AG08395 (cell line): ENCODE results near the gene TALDO1.
"Not testable (repeated sequence)": the region's sequence is repeated elsewhere in the genome, so short reads cannot be mapped to it uniquely, and the experiment has no call there.

ENCODE experiments used
- DNase-seq: peaks from one replicate; pipeline ENCODE4 v3.0.0; 2012; ENCODE audit warnings: mixed read lengths, low spot score

TALDO1 gene

GRCh38 chr11:737366-737765, 9.9 kb upstream of the TALDO1 start:
- no peak for DNase-seq

DNA sequence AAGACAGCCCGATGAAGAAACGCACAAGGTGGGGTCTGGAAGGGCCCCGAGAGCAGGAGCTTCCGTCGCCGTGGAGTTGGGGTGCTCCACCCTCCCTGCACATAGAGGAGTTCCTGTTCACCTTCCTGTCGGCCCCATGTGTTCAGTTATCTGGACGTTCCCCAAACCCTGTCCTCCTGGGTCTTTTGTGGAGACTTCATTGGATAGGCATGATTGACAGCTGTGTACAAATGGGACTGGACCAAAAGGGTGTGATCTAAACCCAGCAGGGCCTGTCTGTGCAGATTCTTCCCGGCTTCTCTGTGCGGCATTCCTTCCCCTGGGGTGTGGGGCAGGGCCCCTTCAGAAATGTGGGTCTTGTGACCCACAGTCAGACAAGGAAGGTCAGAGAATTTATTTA, 9.4 kb upstream of the TALDO1 start:
- not testable (repeated sequence) for DNase-seq

DNA sequence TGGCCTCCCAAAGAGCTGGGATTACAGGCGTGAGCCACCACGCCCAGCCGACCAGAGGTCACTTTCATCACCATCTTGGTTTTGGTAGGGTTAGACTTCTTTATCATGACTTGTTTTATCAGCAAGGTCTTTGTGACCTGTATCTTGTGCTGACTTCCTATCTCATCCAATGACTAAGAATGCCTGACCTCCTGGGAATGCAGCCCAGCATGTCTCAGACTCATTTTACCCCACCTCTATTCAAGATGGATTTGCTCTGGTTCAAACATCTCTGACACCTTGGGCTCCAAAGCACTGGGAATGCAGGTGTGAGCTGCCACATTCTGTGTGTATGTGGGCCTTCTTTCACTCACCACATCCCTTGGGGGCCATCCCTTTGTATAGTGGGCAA, 5.1 kb upstream of the TALDO1 start:
- no peak for DNase-seq

DNA sequence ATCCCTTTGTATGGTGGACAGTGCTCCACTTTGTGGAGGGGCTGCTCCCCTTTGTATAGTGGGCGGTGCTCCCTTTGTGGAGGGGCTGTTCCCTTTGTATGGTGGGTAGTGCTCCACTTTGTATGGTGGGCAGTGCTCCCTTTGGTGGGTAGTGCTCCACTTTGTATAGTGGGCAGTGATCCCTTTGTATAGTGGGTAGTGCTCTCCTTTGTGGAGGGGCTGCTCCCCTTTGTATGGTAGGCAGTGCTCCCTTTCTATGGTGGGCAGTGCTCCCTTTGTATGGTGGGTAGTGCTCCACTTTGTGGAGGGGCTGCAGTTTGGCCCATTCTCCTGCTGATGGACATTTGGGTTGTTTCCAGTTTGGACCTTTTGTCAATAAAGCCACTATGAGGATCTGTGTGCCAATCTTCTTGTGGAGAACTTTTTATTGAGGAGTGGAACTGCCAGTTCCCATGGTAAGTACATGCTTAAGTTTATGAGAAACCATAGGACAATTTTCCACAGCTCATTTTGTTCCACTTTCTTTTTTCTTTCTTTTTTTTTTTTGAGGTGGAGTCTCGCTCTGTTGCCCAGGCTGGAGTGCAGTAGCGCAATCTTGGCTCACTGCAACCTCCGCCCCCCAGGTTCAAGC, 4.6 kb upstream of the TALDO1 start:
- no peak for DNase-seq

DNA sequence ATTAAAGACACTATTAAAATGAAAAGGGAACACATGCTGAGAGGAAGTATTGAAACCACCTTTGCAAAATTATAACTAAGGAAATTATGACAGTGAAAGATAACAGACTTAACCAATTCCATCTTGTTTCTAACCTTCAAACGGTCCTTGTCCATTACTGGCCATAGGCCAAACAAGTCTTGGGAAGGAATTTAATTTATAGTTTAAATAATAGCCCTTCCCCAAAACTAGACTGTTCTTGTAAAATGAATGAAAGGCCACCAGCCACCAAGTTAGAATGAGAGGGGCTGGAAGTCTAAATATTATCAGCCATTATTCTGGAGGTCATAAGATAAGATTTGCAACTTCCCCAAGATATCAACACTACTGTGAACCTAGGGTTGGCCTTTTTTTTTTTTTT, 1.8 kb upstream of the TALDO1 start:
- no peak for DNase-seq

DNA sequence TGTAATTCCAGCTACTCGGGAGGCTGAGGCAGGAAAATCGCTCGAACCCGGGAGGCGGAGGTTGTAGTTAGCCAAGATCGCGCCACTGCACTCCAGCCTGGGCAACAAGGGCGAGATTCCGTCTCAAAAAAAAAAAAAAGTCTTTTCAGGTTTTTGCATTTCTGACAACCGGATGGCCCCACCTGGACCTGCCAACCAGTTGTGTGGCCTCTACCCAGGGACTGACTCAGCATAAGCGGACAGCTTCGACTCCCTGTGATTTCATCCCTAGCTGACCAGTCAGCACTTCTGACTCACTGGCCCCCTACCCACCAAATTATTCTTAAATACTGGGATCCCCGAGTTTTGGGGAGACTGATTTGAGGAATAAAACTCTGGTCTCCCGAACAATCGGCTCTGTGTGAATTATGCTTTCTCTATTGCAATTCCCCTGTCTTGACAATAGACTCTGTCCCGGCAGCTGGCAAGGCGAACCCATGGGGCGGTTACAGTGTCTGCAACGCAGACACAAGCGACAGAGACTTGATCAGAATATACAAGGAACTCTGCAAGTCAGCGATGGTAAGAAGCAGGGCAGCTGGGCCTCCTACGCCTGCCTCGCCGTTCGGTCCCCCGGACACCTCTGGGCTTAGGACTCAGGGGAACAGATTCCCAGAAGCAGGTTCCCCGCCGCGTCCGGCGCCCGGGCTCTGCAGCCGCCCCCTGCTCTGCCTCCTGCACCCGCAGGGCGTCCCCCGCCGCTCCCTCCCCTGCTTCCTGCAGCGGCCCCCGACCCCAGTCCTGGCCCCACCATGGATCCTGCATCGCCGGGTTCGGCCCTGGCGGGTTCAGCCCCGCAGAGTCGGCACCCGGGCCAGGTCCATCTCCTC, 741 bp upstream of the TALDO1 start:
- DNase-seq: no peak

DNA sequence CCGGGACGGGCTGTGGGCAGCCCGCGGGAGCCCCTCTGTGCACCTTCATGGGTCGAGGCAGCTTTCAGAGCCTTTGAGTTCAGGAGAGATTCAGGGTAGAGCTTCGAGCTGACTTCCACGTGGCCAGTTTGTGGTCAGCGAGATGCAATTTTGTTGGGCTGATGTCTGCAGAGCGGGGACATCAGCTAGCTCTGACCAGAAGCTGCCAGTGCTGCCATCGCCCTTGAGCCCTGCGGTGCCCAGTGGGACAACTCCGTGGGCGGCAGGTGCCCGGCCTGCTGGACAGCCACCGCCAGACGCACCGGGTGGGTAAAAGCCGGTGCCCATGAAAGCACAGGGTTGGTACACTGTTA, 719 bp downstream of the TALDO1 start:
- no peak for DNase-seq

DNA sequence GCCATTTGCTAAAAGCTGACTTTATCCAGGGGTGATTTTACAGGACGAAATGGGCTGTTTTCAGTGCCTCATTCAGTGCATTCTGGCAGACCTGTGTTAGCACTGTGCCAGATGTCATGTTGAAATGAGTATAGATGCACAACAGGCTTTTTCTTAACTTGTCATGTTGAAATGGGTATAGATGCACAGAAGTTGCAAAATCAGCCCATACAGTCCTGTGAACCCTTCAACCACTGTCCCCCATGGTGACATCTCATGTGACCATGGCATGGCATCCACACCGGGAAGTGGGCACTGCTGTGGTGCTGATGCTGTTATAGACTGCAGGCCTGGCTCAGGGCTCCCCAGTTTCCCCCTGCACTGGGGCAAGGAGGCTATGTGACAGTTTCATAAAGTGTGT, 2.5 kb downstream of the TALDO1 start:
- DNase-seq: no peak

- DNase-seq: no peak
Observed at GRCh38 chr11:760236-760635, 13.0 kb downstream of the TALDO1 start.

DNA sequence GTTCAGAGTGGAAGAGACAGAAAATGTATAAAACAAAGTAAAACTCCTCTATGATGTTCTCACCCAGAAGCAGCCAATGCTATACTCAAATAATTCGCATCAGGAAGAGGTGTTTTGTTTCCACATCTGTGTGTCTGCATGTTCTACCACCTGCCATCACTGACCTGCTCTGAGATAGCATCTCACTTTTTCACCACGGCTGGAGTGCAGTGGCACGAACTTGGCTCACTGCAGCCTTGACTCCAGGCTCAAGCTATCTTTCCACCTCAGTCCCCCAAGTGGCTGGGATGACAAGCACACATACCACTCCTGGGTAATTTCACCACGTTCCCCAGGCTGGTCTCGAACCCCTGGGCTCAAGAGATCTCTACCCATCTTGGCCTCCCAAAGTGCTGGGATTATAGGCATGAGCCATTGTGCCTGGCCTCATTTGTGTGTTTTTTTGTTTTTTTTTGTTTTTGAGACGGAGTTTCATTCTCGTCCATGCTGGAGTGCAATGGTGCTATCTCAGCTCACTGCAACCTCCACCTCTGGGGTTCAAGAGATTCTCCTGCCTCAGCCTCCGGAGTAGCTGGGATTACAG, 14.4 kb downstream of the TALDO1 start:
- no peak for DNase-seq

DNA sequence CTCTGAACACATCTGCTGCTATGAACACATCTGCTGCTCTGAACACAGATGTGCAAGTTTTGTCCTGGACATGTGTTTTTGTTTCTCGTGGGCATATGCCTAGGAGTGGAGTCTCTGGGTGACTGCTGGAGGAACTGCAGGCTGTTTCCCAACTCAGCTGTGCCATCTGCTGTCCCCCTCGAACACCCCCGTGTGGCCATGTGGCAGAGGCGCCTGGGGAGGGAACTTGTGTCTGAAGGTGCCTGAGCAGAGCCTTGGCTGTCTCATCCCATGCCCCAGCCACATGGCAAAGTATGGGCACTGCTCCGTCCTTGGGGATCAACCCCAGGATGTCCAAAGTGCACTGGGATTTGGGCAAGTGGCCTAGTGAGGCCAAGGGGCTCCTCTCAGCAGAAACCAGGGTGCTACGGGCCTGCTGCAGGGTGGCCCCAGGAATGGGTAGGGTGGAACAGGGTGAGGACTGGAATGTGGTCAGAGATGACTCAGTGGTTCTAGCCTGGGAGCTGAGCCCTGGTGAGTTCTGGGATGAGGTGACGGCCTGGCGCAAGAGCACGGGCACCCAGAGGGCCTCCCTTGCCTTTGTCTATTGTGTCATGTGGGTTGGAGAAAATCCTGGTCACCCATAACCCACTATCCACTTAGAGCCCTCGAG, 15.3 kb downstream of the TALDO1 start:
- DNase-seq: peak; percentile 95

DNA sequence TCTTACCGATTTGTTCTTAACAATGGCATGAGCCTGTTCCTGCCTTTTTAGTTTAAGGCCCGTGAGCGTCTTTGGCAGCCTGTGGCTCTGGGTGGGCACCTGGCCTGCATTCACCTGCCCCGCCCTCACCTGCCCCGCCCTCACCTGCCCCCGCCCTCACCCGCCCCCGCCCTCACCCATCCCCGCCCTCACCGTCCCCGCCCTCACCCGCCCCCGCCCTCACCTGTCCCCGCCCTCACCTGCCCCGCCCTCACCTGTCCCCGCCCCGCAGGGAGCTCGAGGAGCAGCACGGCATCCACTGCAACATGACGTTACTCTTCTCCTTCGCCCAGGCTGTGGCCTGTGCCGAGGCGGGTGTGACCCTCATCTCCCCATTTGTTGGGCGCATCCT, 15.8 kb downstream of the TALDO1 start:
- DNase-seq: no peak

- DNase-seq: no peak
Observed at GRCh38 chr11:763549-764321, 16.5 kb downstream of the TALDO1 start.

GRCh38 chr11:764322-765024, 17.2 kb downstream of the TALDO1 start:
- DNase-seq: no peak

DNA sequence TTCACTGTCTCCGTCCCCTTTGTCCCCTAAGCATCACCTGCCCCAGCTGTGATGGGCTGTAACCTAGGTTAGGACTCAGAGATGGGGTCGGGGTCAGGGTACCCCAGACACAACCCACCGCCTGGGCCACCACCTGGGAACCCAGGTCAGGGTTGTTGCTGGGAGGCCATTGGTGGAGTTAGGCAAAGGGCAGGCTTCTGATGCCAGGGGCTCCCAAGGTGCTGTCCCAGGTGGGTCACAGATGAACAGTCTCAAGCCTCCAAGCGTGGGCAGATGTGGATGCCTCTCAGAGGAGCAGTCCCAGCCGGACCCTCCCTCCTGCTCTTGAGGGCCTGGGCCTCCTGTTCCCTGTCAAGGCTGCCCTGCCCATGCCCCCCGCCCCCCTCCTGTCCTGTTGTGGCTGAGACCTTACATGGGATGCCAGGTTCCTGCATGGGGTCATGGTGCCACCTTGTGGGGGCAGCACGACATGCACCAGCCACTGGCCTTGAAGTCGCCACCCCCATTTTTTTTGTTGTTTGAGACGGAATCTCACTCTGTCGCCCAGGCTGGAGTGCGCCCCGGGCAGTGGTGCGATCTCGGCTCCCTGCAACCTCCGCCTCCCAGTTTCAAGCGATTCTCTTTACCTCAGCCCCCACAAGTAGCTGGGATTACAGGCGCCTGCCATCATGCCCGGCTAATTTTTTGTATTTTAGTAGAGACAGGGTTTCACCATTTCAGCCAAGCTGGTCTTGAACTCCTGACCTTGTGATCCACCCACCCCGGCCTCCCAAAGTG, 17.9 kb downstream of the TALDO1 start:
- DNase-seq: peak; percentile 67

DNA sequence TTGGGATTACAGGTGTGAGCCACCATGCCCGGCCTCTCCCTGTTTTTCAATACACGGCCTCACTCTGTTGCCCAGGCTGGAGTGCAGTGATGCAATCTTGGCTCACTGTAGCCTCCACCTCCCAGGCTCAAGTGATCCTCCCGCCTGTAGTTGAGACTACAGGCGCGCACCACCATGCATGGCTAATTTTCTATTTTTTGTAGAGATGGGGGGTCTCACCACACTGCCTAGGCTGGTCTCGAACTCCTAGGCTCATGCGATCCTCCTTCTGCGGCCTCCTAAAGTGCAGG, 18.5 kb downstream of the TALDO1 start:
- no peak for DNase-seq

DNA sequence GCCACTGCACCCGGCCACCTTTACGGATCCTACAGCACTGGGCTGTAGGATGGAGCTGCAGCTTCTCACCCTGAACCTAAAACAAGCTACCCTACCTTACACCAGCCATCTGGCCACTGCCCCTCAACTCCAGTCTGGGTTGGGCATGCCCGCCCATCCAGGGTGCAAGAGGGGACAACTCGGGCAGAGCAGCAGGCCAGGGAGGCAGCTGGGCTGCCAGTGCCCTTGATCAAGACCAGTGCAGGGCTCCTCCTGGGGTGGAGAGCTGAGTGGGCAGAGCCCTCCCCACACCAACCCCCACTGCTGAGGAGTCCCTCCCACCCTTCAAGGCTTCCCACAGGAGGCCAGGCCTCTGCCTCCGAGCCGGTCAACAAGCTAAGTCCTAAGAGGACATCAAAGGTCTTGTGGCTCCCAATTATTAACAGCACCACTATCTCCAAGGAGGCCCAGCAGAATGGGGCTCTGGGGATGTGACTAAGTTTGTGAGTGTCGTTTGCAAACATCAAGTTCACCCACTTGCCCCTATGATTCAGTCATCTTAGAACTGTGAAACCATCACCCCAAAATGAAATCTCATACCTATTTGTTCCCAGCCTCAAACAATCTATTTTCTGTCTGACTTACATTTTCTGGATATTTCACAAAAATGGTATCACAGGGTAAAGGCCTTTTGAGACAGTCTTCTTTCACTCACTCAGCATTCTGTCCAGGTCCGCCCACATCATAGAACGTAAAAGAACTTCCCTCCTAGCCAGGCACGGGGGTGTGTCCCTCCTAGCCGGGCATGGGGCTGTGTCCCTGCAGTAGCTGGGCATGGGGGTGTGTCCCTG, 19.1 kb downstream of the TALDO1 start:
- no peak for DNase-seq

GRCh38 chr11:766936-767210, 19.6 kb downstream of the TALDO1 start:
- DNase-seq: no peak

GRCh38 chr11:767238-767637, 20.0 kb downstream of the TALDO1 start:
- no peak for DNase-seq

DNA sequence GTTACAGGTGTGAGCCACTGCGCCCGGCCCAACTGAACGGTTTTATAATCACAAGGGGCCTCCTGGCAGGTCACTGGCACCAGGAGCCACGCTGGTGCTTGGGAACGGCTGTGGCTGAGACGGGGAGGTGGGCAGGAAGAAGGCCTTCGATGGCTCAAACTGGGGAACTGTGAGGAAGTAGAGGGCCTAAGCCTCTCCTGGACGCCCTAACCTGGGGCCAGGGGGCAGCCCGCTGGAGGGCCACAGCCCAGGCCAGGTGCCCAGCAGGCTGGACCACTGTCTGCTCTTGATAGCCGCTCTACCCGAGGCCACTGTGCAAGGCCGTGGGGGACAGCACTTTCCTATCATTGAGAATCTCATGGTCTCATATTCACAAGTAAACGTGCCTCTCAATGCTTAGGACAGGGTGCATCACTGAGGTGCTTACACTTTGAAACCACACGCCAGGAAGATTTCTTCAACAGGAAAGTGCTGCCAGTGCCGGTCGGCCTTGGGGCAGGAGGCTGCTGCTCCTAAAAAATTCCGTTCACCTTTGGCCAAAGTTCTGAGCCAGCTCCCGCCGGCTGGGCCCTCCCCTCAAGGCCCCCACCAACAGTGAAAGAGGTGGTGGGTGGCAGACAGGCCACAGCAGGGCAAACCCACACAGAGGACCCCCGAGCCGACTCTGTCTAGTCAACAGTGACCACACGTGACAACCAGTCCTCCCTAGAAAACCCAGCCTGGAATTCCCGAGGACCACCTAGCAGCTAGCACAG, 22.8 kb downstream of the TALDO1 start:
- no peak for DNase-seq
